Stimulated activated naive CD4-positive, alpha-beta T cell treated with Interleukin-2 at 50 U/mL for 16 hours (primary cell): ENCODE data around the gene ADAMTSL5.
A peak's percentile ranks its signal among the peaks of the same experiment; 100 is the strongest.

Experiments used
- DNase-seq: peaks from one replicate; lab custom pipeline; 2025; lab: John Stamatoyannopoulos, UW

Gene ADAMTSL5

DNA sequence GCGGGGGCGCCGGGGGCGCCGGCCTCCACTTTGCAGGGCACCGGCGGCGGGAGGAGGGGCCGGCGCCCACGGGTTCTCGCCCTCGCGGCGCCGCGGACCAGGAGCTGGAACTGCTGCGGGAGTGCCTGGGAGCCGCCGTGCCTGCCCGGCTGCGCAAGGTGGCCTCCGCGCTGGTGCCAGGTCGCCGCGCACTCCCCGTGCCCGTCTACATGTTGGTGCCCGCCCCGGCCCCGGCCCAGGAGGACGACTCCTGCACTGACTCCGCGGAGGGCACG, 45.7 kb downstream of the ADAMTSL5 start:
- DNase-seq = no peak

- DNase-seq = no peak
Observed at GRCh38 chr19:1466461-1467214, 46.2 kb downstream of the ADAMTSL5 start.

DNA sequence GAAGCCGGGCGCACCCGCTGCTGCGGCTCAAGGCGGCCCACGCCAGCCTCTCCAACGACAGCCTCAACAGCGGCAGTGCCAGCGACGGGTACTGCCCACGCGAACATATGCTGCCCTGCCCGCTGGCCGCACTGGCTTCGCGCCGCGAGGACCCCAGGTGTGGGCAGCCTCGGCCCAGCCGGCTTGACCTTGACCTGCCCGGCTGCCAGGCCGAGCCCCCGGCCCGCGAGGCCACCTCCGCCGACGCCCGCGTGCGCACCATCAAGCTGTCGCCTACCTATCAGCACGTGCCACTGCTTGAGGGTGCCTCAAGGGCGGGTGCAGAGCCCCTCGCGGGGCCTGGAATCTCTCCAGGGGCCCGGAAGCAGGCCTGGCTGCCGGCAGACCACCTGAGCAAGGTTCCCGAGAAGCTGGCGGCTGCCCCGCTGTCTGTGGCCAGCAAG, 46.8 kb downstream of the ADAMTSL5 start:
- no peak for DNase-seq

DNA sequence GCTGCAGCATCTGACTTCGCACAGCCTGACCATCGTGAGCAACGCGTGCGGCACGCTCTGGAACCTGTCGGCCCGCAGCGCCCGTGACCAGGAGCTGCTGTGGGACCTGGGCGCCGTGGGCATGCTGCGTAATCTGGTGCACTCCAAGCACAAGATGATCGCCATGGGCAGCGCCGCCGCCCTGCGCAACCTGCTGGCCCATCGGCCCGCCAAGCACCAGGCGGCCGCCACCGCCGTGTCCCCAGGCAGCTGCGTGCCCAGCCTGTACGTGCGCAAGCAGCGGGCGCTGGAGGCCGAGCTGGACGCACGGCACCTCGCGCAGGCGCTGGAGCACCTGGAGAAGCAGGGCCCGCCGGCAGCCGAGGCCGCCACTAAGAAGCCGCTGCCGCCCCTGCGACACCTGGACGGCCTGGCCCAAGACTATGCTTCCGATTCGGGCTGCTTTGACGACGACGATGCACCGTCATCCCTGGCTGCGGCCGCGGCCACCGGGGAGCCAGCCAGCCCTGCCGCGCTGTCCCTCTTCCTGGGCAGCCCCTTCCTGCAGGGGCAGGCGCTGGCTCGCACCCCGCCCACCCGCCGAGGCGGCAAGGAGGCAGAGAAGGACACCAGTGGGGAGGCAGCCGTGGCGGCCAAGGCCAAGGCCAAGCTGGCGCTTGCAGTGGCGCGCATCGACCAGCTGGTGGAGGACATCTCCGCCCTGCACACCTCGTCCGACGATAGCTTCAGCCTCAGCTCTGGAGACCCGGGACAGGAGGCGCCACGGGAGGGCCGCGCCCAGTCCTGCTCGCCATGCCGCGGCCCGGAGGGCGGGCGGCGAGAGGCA, 47.4 kb downstream of the ADAMTSL5 start:
- DNase-seq = peak; percentile 24

- DNase-seq = no peak
Observed at GRCh38 chr19:1461862-1462261, 51.0 kb downstream of the ADAMTSL5 start.

DNA sequence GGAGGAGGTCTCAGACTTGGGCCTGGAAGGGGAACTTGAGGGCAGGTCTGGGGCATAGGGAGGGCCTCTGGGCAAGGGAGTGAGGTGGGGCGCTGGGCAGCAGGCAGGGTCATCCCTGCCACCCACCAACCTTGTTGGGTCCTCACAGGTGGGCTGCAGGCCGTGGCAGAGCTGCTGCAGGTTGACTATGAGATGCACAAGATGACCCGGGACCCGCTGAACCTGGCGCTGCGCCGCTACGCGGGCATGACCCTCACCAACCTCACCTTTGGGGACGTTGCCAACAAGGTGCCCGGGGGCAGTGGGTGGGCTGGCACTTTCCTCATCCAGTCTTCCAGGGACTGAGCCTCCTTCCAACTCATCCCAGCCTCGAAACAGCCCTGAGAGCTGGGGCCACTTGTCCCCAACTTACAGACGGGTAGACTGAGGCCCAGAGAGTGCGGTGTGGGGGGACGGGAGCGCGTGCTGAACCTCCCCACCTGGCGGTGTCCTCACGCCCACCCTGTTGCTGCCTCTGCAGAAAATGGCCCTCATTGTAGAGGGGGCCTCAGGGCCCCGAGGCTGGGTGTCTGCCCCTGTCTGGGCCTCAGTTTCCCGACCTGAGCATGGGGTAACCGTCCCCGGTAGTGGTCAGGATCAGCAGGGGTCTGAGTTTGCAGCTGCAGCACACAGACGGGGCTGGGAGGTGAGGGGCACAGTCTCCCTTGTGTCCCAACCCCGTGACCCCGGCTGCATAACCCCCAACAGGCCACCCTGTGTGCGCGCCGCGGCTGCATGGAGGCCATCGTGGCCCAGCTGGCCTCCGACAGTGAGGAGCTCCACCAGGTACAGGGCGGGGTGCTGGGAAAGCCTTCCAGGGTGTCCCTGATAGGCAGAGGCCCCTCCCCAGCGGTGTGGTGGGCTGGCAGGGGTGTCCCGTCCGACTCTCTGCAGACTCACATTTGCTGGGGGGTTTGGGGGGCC, 52.5 kb downstream of the ADAMTSL5 start:
- DNase-seq = no peak

GRCh38 chr19:1459479-1459878, 53.3 kb downstream of the ADAMTSL5 start:
- DNase-seq = no peak

GRCh38 chr19:1457892-1458291, 54.9 kb downstream of the ADAMTSL5 start:
- DNase-seq = no peak

DNA sequence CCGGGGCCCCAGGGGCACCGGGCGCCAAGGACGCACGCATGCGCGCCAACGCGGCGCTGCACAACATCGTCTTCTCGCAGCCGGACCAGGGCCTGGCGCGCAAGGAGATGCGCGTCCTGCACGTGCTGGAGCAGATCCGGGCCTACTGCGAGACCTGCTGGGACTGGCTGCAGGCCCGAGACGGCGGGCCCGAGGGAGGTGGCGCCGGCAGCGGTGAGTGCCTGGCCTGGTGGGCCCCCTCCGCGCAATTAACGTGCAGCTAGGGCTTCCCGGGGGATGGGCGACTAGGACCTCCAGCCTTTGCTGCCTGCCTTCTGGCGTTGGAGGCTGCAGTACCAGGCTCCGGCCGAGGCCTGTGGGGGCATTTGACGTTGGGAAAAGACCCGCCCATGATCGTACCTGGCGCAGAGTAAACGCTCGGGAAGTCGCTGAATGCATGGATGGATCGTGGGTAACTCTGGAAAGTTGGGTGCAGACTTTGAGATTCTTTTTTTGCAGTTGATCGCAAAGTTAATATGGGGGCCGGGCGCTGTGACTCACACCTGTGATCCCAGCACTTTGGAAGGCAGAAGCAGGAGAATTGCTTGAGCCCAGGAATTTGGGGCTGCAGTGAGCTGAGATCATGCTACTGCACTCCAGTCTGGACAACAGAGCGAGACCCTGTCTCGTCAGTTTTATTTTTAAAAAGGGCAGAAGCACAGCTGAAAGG, 55.6 kb downstream of the ADAMTSL5 start:
- no peak for DNase-seq

DNA sequence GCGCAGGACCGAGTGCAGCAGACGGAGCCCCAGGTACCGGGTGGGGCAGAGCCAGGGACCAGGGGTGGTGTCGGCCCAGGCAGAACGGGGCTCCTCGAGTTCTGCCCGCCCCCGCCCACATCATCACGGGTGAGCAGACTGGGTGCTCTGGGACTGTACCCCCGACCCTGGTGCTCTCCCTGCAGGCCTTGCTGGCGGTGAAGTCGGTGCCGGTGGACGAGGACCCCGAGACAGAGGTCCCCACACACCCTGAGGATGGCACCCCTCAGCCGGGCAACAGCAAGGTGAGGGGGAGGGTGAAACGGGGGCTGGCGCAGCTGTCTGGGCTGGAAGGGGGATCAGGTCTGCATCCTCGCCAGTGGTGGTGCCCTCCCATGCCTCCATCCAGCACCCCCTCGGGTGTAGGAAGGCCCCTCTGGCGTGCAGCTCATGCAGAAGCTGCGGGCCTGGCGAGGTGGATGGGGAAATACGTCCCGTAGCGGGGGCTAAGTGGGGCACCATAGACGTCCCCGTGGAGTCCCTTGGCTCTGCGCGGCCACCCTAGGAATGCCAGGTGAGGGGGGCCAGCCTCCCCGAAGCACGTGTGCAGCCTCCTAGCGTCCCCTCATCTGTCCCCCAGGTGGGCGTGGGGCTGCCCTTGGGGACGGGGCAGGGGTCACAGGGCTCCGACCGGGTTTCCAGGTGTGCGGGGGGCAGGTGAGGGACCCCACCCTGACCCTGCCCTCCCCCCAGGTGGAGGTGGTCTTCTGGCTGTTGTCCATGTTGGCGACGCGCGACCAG, 56.5 kb downstream of the ADAMTSL5 start:
- DNase-seq = no peak

DNA sequence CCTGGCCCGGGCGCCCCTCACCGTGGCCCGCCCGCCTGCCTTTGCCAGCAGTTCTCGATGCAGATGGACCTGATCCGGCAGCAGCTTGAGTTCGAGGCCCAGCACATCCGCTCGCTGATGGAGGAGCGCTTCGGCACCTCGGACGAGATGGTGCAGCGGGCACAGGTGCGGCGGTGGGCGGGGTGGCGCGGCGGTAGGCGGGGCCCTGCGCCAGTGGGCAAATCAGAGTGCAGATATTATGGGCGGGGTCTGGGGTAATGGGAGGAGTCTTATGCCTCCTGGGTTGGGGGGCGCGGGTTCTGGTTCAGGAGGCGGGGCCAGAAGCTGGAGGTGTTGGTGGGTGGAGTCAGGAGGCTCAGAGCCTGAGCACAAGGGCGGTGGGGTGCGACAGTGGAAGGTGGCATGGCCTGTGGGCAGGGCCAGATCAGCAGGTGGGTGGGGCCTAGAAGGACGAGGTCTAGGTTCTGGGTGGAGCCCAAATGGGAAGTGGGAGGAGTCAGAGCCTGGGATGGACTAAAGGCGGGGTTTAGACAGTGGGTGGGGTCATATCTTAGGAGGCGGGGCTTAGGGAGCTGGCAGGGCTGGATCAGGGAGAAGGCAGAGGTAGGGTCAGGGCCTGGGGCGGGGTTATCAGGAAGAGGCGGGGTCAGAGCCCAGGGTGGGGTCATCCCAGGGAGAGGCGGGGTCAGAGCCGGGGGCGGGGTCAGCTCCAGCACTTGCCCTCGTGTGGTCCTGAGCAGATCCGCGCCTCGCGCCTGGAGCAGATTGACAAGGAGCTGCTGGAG, 57.3 kb downstream of the ADAMTSL5 start:
- DNase-seq = peak; percentile 35
